NCI-H2227 treated with DMSO at 0.1 percent for 48 hours (cell line): ENCODE results near the gene TUBB3.
"Not testable (repeated sequence)": the region's sequence is repeated elsewhere in the genome, so short reads cannot be mapped to it uniquely, and the experiment has no call there.

Source experiments
- DNase-seq: peaks from one replicate; lab custom pipeline; 2025; lab: John Stamatoyannopoulos, UW

The TUBB3 gene

DNA sequence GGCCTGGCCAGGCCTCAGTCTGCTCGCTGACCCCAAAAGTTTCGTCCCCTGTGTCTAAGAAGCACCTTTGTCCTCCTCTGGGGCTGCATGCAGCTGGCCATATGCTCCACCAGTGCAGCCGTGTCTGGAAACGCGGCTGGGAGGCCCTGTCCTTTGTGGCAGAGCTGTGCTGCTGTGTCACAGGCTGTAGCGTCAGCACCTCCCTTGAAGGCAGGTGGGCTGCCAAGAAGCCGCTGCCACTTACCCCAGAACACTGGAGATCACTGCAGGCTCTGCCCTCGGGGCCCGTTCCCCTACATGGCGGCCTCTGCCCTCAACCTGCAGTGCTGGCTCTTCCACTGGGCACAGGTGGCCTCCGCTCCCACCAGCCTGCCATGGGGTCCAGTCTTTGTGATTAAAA, 20.2 kb upstream of the TUBB3 start:
- DNase-seq: no peak

- no peak for DNase-seq
These were observed 19.1 kb upstream of the TUBB3 start for GRCh38 chr16:89903908-89904515.

DNA sequence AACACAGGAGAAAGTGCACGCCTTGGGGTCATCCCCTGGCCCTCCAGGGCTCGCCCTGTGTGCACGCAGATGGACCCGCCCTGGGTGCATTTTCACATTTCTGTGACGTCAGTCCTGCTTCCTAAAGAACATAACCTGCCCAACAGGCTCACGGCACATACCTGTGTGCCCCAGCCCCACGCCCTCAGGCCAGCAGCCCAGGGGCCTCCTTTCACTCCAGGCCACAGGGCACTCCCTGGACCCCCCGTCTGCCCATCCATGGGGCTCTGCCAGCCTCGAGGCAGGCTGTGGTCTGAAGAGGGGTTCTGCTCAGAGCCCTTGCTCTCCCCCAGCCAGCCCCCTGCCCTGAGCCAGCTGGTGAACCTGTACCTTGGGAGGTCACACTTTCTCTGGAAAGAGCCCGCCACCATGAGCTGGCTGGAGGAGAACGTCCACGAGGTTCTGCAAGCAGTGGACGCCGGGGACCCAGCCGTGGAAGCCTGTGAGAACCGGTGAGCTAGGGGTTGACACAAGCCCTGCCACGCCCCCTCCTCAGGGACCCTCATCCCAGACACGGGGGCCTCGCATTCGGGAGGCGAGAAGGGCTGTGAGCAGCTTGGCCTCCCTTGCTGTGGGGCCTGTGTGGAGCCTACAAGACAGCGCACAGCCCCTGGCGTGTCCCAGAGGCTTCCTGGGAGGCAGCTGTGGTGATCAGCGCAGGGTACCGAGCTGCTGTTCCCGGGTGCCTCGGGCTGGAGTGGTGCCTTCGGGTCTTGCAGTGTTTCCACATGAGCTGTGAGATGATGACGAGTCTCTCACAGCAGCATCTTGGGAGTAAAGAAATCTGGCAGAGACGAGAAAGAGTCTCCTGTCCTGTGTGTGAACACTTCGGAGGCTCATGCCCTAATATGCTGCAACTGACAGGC, 18.3 kb upstream of the TUBB3 start:
- no peak for DNase-seq

DNA sequence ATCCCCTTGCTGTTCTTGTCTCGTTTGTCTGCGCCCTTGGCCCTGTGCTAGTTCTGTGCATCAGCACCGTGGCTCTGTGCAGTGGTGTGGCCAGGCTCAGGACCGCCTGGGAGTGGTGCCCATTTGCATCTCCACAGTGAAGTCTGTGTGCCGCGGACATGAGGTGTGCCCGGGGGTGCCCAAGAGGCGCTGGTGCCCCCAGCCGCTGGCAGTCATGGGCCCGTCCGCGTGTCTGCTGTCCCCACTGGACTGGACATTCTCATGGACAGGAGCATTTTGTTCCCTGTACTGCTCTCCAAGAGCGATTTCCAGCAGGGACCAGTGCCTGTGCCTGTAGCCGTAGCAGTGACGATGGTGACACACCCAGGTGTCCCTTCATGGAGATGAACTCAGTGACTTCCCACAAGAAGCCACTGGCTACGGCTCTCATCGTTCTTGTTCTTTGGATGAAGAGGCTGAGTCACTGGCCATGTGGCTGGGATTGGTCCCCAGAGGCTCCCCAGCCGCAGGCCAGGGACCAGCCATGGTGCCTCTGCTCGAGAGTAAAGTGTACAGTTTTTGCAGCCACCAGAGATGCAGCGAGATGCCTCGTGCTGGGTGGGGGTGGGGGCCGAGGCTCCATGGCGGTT, 17.5 kb upstream of the TUBB3 start:
- DNase-seq: no peak

- no peak for DNase-seq
These were observed 16.8 kb upstream of the TUBB3 start for GRCh38 chr16:89906140-89907025.

- DNase-seq: no peak
These were observed 15.9 kb upstream of the TUBB3 start for GRCh38 chr16:89907055-89907814.

GRCh38 chr16:89908236-89908635, 14.9 kb upstream of the TUBB3 start:
- no peak for DNase-seq

- DNase-seq: no peak
These were observed 13.1 kb upstream of the TUBB3 start for GRCh38 chr16:89909777-89910716.

DNA sequence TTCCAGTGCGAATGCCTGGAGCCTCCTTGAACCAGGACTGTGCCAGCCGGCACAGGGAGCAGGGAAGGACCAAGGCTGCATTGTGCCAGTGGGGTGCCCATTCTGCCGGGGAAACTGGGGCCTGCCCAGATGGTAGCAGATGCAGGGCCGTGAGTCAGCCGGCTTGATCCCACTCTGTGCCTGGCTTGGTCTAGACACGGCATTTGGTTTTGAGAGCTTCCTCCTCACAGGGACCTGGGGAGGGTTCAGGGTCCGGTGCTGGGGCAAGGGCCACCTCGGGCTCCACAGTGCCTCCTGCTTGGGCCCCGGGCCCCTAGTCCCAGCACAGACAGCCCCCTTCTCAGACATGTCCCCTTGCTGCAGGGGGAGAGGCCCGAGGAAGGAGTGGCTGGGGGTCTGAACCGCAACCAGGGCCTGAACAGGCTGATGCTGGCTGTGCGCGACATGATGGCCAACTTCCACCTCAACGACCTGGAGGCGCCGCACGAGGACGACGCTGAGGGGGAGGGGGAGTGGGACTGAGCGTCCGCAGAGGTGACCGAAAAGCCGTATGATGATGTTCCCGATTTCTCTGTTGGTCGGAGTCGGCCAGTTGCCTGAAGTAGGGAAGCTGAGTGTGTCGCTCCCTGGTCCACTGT, 12.3 kb upstream of the TUBB3 start:
- no peak for DNase-seq

GRCh38 chr16:89911375-89911774, 11.8 kb upstream of the TUBB3 start:
- no peak for DNase-seq

DNA sequence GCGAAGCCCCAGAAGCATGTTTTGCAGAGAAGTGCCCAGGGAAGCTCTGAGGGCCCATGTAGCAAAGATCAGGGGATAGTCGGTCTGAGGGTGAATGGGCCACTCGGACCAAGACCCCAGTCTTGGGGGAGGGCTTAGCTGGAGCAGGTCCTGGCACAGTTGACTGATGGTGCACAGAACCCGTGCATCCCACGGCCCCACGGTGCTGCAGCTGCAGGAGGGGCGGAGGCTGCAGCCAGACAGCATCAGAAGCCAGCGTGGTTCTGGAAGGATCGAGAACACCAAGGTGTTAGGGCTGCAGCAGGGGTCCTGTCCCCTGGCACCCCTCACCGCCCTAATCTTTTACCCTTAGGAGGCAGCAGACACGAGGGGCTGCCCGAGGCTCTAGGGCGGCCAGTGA, 11.0 kb upstream of the TUBB3 start:
- DNase-seq: no peak

GRCh38 chr16:89912627-89913026, 10.5 kb upstream of the TUBB3 start:
- no peak for DNase-seq

GRCh38 chr16:89913408-89914387, 9.4 kb upstream of the TUBB3 start:
- no peak for DNase-seq

DNA sequence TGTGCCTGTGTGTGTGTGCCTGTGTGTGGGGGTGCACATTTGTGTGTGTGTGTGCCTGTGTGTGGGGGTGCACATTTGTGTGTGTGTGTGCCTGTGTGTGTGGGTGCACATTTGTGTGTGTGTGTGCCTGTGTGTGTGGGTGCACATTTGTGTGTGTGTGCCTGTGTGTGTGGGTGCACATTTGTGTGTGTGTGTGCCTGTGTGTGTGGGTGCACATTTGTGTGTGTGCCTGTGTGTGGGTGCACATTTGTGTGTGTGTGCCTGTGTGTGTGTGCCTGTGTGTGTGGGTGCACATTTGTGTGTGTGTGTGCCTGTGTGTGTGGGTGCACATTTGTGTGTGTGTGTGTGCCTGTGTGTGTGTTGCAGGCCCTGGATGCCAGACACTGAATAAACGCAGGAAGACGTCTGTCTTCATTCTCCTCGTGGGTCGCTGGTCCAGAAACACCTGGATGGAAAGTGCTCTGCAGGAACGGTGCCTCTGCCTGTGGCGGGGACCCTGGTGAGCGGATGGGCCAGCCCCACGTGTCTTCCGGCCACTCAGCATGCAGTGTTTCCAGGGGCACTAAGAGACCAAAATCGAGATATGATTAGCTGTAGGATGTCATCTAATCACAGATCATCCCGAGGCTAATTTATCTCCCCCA, 8.4 kb upstream of the TUBB3 start:
- not testable (repeated sequence) for DNase-seq

GRCh38 chr16:89915303-89916232, 7.6 kb upstream of the TUBB3 start:
- no peak for DNase-seq

GRCh38 chr16:89917773-89918452, 5.2 kb upstream of the TUBB3 start:
- DNase-seq: no peak
